H1 (cell line): ENCODE data around the gene GUF1. TPM values are rescaled to one million over a fixed set of nuclear protein-coding genes. Genes with fewer than 3 reads are reported as not detected.

Source experiments
- CTCF ChIA-PET: fragments of 300-600 bp; sonication (Branson Sonifier 250); formaldehyde crosslinking; loops from one replicate; lab custom pipeline; 2021; ENCODE audit not compliant: partially characterized antibody; lab: Charles Lee
- POLR2A ChIA-PET: fragments of 300-600 bp; sonication (Branson Sonifier 250); formaldehyde crosslinking; loops from one replicate; lab custom pipeline; 2021; ENCODE audit warnings: inconsistent platforms; ENCODE audit not compliant: partially characterized antibody; lab: Charles Lee
- DNase-seq, 2 experiments: peaks; one replicate each; pipeline versions ENCODE4 v3.0.0 to v3.0.0-alpha.2; 2010 to 2022; ENCODE audit warnings: low spot score in 2 of 2, low read depth in 1 of 2, mixed read lengths in 1 of 2
- FAIRE-seq: peaks from 2 replicates; lab custom pipeline; 2011; peaks lifted over from hg19 to GRCh38; lab: Jason Lieb, UNC
- H2AFZ ChIP-seq: 2 replicates; pipeline ENCODE4 v1.8.1; 2012; ENCODE audit warnings: low read length, inconsistent platforms
- H2AK5ac ChIP-seq: 2 replicates; pipeline ENCODE4 v1.6.1; 2013; ENCODE audit warnings: low read depth, low read length
- H2BK120ac ChIP-seq: replicated peaks from 2 replicates; pipeline ENCODE3; 2013; ENCODE audit warnings: low read depth, low read length, inconsistent platforms
- H2BK12ac ChIP-seq: 2 replicates; pipeline ENCODE4 v1.6.1; 2013; ENCODE audit warnings: low read depth, low read length
- H2BK15ac ChIP-seq: 2 replicates; pipeline ENCODE4 v1.6.1; 2013; ENCODE audit warnings: low read length
- H2BK20ac ChIP-seq: 2 replicates; pipeline ENCODE4 v1.6.1; 2013; ENCODE audit warnings: low read length
- H2BK5ac ChIP-seq: 2 replicates; pipeline ENCODE4 v1.6.1; 2013; ENCODE audit warnings: low read depth, low read length
- H3K14ac ChIP-seq: 2 replicates; pipeline ENCODE4 v1.6.1; 2013; ENCODE audit warnings: inconsistent platforms; ENCODE audit not compliant: insufficient read length
- H3K18ac ChIP-seq: 2 replicates; pipeline ENCODE4 v1.6.1; 2013; ENCODE audit warnings: low read length; ENCODE audit errors: extremely low read depth
- H3K23ac ChIP-seq: 2 replicates; pipeline ENCODE4 v1.6.1; 2013; ENCODE audit warnings: inconsistent platforms; ENCODE audit not compliant: insufficient read length
- H3K23me2 ChIP-seq: 2 replicates; pipeline ENCODE4 v1.6.1; 2013; ENCODE audit warnings: low read depth, low read length
- H3K27ac ChIP-seq: 2 replicates; pipeline ENCODE4 v1.6.1; 2011; ENCODE audit warnings: low read depth, low read length, inconsistent platforms
- H3K27me3 ChIP-seq, 4 experiments: replicated peaks in 1 of 4; 1 replicate in 1 of 4; 2 replicates in 3 of 4; pipeline versions ENCODE4 v1.6.1 to v1.8.1; 2011 to 2013; ENCODE audit warnings: low read length in 3 of 4, mild to moderate bottlenecking in 3 of 4, inconsistent platforms in 2 of 4, mixed read lengths in 2 of 4, moderate library complexity in 1 of 4; ENCODE audit not compliant: control insufficient read depth in 3 of 4, insufficient read depth in 3 of 4; ENCODE audit errors: extremely low read depth in 1 of 4
- H3K36me3 ChIP-seq, 4 experiments: 2 replicates each; pipeline versions ENCODE4 v1.6.1 to v1.8.1; 2011 to 2013; ENCODE audit warnings: mild to moderate bottlenecking in 4 of 4, low read length in 3 of 4, moderate library complexity in 2 of 4, control low read depth in 1 of 4, inconsistent platforms in 1 of 4; ENCODE audit not compliant: insufficient read depth in 4 of 4, control insufficient read depth in 2 of 4
- H3K4ac ChIP-seq: replicated peaks from 2 replicates; pipeline ENCODE3; 2013; ENCODE audit warnings: low read length, low read depth, mixed read lengths, inconsistent platforms; ENCODE audit not compliant: insufficient read length
- H3K4me1 ChIP-seq, 4 experiments: replicated peaks in 1 of 4; 1 replicate in 1 of 4; 2 replicates in 3 of 4; pipeline versions ENCODE4 v1.6.1 to v1.8.1; 2011 to 2013; ENCODE audit warnings: low read length in 3 of 4, inconsistent platforms in 2 of 4, mixed read lengths in 1 of 4; ENCODE audit not compliant: insufficient read depth in 4 of 4, control insufficient read depth in 3 of 4
- H3K4me2 ChIP-seq, 2 experiments: 2 replicates each; pipeline versions ENCODE4 v1.6.1 to v1.8.1; 2011 to 2013; ENCODE audit warnings: low read depth in 2 of 2, low read length in 2 of 2, control low read depth in 1 of 2, inconsistent platforms in 1 of 2, mild to moderate bottlenecking in 1 of 2; ENCODE audit not compliant: insufficient read depth in 1 of 2
- H3K4me3 ChIP-seq, 4 experiments: fragments of 200-600, 300-600 bp in 1 of 4; sonication (generic), shearing (Covaris generic), sonication (Bioruptor Twin) in 1 of 4; 2 replicates each; pipeline versions ENCODE4 v1.5.1 to v1.8.1; 2011 to 2016; ENCODE audit warnings: low read length in 4 of 4, low read depth in 3 of 4, control low read depth in 2 of 4, inconsistent platforms in 2 of 4, mild to moderate bottlenecking in 2 of 4, mixed read lengths in 1 of 4, moderate library complexity in 1 of 4; ENCODE audit not compliant: insufficient read depth in 2 of 4; ENCODE audit errors: extremely low read depth in 1 of 4
- H3K56ac ChIP-seq: replicated peaks from 2 replicates; pipeline ENCODE3; 2013; ENCODE audit warnings: low read depth, mild to moderate bottlenecking, mixed read lengths, low read length, inconsistent platforms; ENCODE audit not compliant: insufficient read length
- H3K79me1 ChIP-seq: 2 replicates; pipeline ENCODE4 v1.6.1; 2013; ENCODE audit warnings: low read depth, low read length, control low read depth
- H3K79me2 ChIP-seq, 2 experiments: 2 replicates each; pipeline versions ENCODE4 v1.6.1 to v1.8.1; 2012 to 2013; ENCODE audit warnings: low read length in 2 of 2, mild to moderate bottlenecking in 2 of 2, inconsistent platforms in 1 of 2; ENCODE audit not compliant: insufficient read depth in 2 of 2, control insufficient read depth in 1 of 2
- H3K9ac ChIP-seq, 4 experiments: replicated peaks in 1 of 4; 1 replicate in 1 of 4; 2 replicates in 3 of 4; pipeline versions ENCODE4 v1.6.1 to v1.8.1; 2011 to 2013; ENCODE audit warnings: low read depth in 3 of 4, low read length in 3 of 4, control low read depth in 2 of 4, mild to moderate bottlenecking in 2 of 4, moderate library complexity in 2 of 4, inconsistent platforms in 1 of 4; ENCODE audit errors: extremely low read depth in 1 of 4
- H3K9me3 ChIP-seq, 2 experiments: 2 replicates each; pipeline versions ENCODE4 v1.6.1 to v1.8.1; 2012 to 2013; ENCODE audit warnings: mild to moderate bottlenecking in 2 of 2, moderate library complexity in 2 of 2, control low read depth in 1 of 2, inconsistent platforms in 1 of 2, low read depth in 1 of 2, low read length in 1 of 2, mixed read lengths in 1 of 2; ENCODE audit not compliant: insufficient read depth in 2 of 2
- H4K20me1 ChIP-seq, 2 experiments: replicated peaks in 1 of 2; 2 replicates each; pipeline versions ENCODE3 to v1.8.1; 2011 to 2013; ENCODE audit warnings: inconsistent platforms in 2 of 2, low read length in 2 of 2, mild to moderate bottlenecking in 1 of 2; ENCODE audit not compliant: insufficient read depth in 2 of 2, control insufficient read depth in 1 of 2
- H4K5ac ChIP-seq: 2 replicates; pipeline ENCODE4 v1.6.1; 2013; ENCODE audit warnings: low read length, low read depth, mixed read lengths, inconsistent platforms; ENCODE audit not compliant: insufficient read length
- H4K8ac ChIP-seq: 2 replicates; pipeline ENCODE4 v1.8.0; 2013; ENCODE audit warnings: mild to moderate bottlenecking, moderate library complexity, low read length, inconsistent platforms; ENCODE audit not compliant: insufficient read depth; ENCODE audit errors: extremely low read depth
- H4K91ac ChIP-seq: replicated peaks from 2 replicates; pipeline ENCODE3; 2013; ENCODE audit warnings: low read length, mixed read lengths, inconsistent platforms; ENCODE audit not compliant: insufficient read length
- BRCA1 ChIP-seq: IDR thresholded peaks from 2 replicates; pipeline ENCODE4 v1.6.1; 2012; ENCODE audit warnings: low read depth, low read length, improper control_type of control experiment
- GTF2F1 ChIP-seq: IDR thresholded peaks from 2 replicates; pipeline ENCODE4 v1.6.1; 2012; ENCODE audit warnings: low read depth, low read length, improper control_type of control experiment, borderline replicate concordance
- NRF1 ChIP-seq: IDR thresholded peaks from 2 replicates; pipeline ENCODE4 v1.6.1; 2011; ENCODE audit warnings: mild to moderate bottlenecking, low read depth, low read length, improper control_type of control experiment
- RAD21 ChIP-seq, 2 experiments: IDR thresholded peaks in 1 of 2; conservative IDR thresholded peaks in 1 of 2; 2 replicates each; pipeline ENCODE4 v1.6.1; 2011; ENCODE audit warnings: low read depth in 2 of 2, low read length in 2 of 2, improper control_type of control experiment in 1 of 2, inconsistent platforms in 1 of 2, mild to moderate bottlenecking in 1 of 2, moderate library complexity in 1 of 2
- SIRT6 ChIP-seq: IDR thresholded peaks from one replicate; pipeline ENCODE4 v1.7.1; 2012; ENCODE audit warnings: low read length, inconsistent platforms
- TEAD4 ChIP-seq: IDR thresholded peaks from 2 replicates; pipeline ENCODE4 v1.6.1; 2012; ENCODE audit warnings: low read depth, low read length, inconsistent platforms, mixed read lengths
- WGBS, 2 experiments: shearing (Covaris generic) in 1 of 2; methylation state at CpG; one replicate each; pipeline versions ENCODE4 v1.1.6 to v1.1.7; 2013 to 2015; ENCODE audit warnings: low lambda C conversion rate in 2 of 2, mixed read lengths in 2 of 2, inconsistent platforms in 1 of 2, low coverage in 1 of 2, missing lambda C conversion rate in 1 of 2; ENCODE audit not compliant: insufficient replicate concordance in 2 of 2, insufficient coverage in 1 of 2, insufficient read length in 1 of 2; ENCODE audit errors: extremely low coverage in 1 of 2, missing lambda C conversion rate in 1 of 2; 5-methylcytosine and 5-hydroxymethylcytosine counted together
- polyA plus RNA-seq, 7 experiments: library from polyadenylated mRNA; depleted of rRNA in 3 of 7; stranded (reverse) in 5 of 7; unstranded in 2 of 7; fragments of >200 nt in 5 of 7; fragments of 200-250 nt in 2 of 7; gene quantifications; 1 replicate in 5 of 7; 2 replicates in 1 of 7; 4 replicates in 1 of 7; pipeline versions ENCODE4 v1.2.1 to v1.2.3, GENCODE V29; 2011 to 2013; ENCODE audit warnings: missing spikeins in 2 of 7, mixed read lengths in 2 of 7
- total RNA-seq: library from RNA; stranded (reverse); fragmentation: NEBNext Ultra II Directional; extraction: Animal tissue kit (Norgen Biotek cat#: 25700); gene quantifications from 2 replicates; pipeline ENCODE4 v1.2.1, GENCODE V29; 2021
- TF ChIP-seq, protein P1 (sequence below), 3 experiments: IDR thresholded peaks; 1 replicate in 2 of 3; 2 replicates in 1 of 3; pipeline versions ENCODE4 v1.5.1 to v1.6.1; 2011; ENCODE audit warnings: low read length in 3 of 3, mild to moderate bottlenecking in 3 of 3, inconsistent platforms in 2 of 3, low read depth in 1 of 3, moderate library complexity in 1 of 3; ENCODE audit not compliant: insufficient read depth in 1 of 3; ENCODE audit errors: control extremely low read depth in 1 of 3

GUF1 gene
- total and polyA plus RNA-seq, 2 of the 8 experiments (the other 6 are each of a cell fraction or from before 2014, with no cell fraction given) = 14.8 to 30.6 TPM

DNA sequence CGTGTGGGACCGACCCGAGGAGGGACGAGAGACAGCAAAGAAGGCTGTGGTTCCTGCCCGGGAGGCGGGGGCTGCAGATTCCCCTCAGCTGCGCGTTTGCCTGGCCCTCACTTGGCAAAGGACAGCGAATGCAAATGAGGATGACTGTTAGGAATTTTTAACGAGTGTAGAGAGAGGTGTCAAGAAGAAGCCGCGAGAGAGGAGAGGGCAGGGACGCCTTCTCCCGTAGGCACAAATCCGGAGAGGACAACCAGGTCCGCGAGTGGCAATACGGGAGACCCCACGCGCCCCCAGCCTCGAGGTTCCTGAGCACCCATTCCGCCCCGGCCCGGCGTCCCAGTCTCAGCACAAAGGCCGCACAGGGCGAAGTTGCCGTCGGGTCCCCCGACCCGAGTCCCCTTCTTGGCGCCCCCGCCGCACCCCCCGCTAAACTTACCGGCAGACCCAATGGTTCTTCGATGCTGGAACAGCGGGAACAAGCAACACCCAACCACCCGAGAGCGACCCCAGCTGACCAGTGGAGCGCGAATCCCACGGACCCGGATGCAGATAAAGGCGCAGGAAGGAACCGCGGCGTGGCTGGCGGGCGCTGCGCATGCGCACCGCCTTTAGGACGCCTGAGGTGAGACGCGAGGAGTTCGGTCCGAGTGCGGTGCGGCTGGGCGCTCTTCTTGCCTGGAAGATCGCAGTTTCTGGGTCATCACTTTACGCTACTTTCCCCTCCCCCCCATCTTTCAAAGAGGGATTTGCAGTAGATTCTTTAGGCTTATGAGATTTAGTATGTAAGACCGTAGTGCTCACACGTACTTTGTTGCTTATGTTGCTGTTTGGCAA lies 48.0 kb downstream of the GUF1 start, which contains the start of gene GNPDA2:
Gene GNPDA2 (minus strand): TSS at position 519 of the 834 bp plus-strand sequence. CDS start 4,349 bp downstream, outside the sequence.
- FAIRE-seq = no peak
- TF ChIP-seq NRF1 = peak; percentile 93
- no peak for TF ChIP-seq SIRT6
- TF ChIP-seq GTF2F1 = no peak
- peak in 1 of 2 experiments; percentile 2; a peak in 1 of 4 replicates for TF ChIP-seq RAD21 (IDR thresholded peaks at IDR 0.05 in 1 of 2, conservative IDR thresholded peaks at IDR 0.05 in 1 of 2; ENCODE audit: low read depth in 2 of 2, low read length in 2 of 2)
- no peak for TF ChIP-seq TEAD4
- TF ChIP-seq, protein P1, sequence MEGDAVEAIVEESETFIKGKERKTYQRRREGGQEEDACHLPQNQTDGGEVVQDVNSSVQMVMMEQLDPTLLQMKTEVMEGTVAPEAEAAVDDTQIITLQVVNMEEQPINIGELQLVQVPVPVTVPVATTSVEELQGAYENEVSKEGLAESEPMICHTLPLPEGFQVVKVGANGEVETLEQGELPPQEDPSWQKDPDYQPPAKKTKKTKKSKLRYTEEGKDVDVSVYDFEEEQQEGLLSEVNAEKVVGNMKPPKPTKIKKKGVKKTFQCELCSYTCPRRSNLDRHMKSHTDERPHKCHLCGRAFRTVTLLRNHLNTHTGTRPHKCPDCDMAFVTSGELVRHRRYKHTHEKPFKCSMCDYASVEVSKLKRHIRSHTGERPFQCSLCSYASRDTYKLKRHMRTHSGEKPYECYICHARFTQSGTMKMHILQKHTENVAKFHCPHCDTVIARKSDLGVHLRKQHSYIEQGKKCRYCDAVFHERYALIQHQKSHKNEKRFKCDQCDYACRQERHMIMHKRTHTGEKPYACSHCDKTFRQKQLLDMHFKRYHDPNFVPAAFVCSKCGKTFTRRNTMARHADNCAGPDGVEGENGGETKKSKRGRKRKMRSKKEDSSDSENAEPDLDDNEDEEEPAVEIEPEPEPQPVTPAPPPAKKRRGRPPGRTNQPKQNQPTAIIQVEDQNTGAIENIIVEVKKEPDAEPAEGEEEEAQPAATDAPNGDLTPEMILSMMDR (IDR thresholded peaks at IDR 0.05; ENCODE audit: control extremely low read depth in 1 of 3, insufficient read depth in 1 of 3, low read depth in 1 of 3, low read length in 3 of 3) = peak in 1 of 3 experiments; percentile 5; a peak in 2 of 4 replicates
- TF ChIP-seq BRCA1 = no peak

More for the DNA sequence above, 48.0 kb downstream of the GUF1 start, which contains the start of gene GNPDA2:
- Histone ChIP-seq H3K79me2 (peaks cover 0 to 41% of the 10 kb centered on the region in 2 experiments; a peak in 3 of 4 replicates), H3K79me1 (no peaks in the 10 kb centered on the region), H2BK20ac (no peak within 1 kb of the TSS), H4K8ac (0 out of 2 replicates have a peak within 1 kb of the TSS, but pooled peaks have one; percentile 4), H2BK12ac (no peak within 1 kb of the TSS), H3K27me3 (peaks cover 1 to 4% (median 4%) of the 10 kb centered on the region in 4 experiments; a peak in 4 of 7 replicates), H4K91ac (no peak within 1 kb of the TSS), H4K5ac (no peak within 1 kb of the TSS), H3K23ac (no peak within 1 kb of the TSS), H3K4me1 (peaks cover 0 to 6% (median 1%) of the 10 kb centered on the region in 4 experiments; a peak in 3 of 7 replicates), H3K36me3 (no peaks in the 10 kb centered on the region), H3K9ac (peak within 1 kb of the TSS; percentile 55 to 82 (median 66)), H3K4ac (no peak within 1 kb of the TSS), H2BK5ac (peak within 1 kb of the TSS; percentile 35; the same call in 1 of the 2 replicates), H3K23me2 (peaks cover 7% of the 10 kb centered on the region), H2BK120ac (no peak within 1 kb of the TSS), H3K4me3 (peak within 1 kb of the TSS; percentile 60 to 86 (median 71)), H3K56ac (no peak within 1 kb of the TSS), H3K27ac (no peak within 1 kb of the TSS), H2AK5ac (no peak within 1 kb of the TSS), H2AFZ (peak within 1 kb of the TSS; percentile 95), H2BK15ac (no peak within 1 kb of the TSS), H3K9me3 (no peaks in the 10 kb centered on the region), H3K14ac (no peak within 1 kb of the TSS), H3K18ac (peak within 1 kb of the TSS; percentile 81), H3K4me2 (peak within 1 kb of the TSS; percentile 84 to 91), H4K20me1 (peaks cover 0 to 1% of the 10 kb centered on the region in 2 experiments)
- ChIA-PET CTCF (interaction anchor here (0.7 kb wide), 1 partner anchor 14 kb away, joined by 3 read pairs; no protein-coding TSS in a partner anchor), POLR2A (interaction anchor here (0.8 to 2.1 kb wide), 3 partner anchors 9 to 28 kb away, joined by 4 to 8 read pairs (median 4); no protein-coding TSS in a partner anchor)
- DNase-seq = peak; percentile 70 to 85
- 3% methylated on average over 46 of the region's 65 CpGs; no CpG with 5 or more reads in 1 of the 2 experiments for WGBS, 2 experiments
